HL-60 (cell line): ENCODE data around the gene PLCL2.

Experiments used
- GABPA ChIP-seq: IDR thresholded peaks from 2 replicates; pipeline ENCODE4 v1.6.1; 2012; ENCODE audit warnings: low read depth
- POLR2AphosphoS5 ChIP-seq: IDR thresholded peaks from 2 replicates; pipeline ENCODE4 v1.6.1; 2012; ENCODE audit warnings: low read depth
- SPI1 ChIP-seq: IDR thresholded peaks from 2 replicates; pipeline ENCODE4 v1.6.1; 2012; ENCODE audit warnings: low read depth, mild to moderate bottlenecking, borderline replicate concordance
- TF ChIP-seq, protein P1 (sequence below): IDR thresholded peaks from one replicate; pipeline ENCODE4 v1.5.1; 2011; ENCODE audit warnings: low read length, control low read depth, inconsistent platforms; ENCODE audit not compliant: insufficient read depth
- TF ChIP-seq, protein P2 (sequence below): IDR thresholded peaks from 2 replicates; pipeline ENCODE4 v1.6.1; 2012; ENCODE audit warnings: low read depth; ENCODE audit not compliant: insufficient replicate concordance

GRCh38 chr3:17013050-17013449 is 128.3 kb downstream of the PLCL2 start:
- TF ChIP-seq, protein P1, sequence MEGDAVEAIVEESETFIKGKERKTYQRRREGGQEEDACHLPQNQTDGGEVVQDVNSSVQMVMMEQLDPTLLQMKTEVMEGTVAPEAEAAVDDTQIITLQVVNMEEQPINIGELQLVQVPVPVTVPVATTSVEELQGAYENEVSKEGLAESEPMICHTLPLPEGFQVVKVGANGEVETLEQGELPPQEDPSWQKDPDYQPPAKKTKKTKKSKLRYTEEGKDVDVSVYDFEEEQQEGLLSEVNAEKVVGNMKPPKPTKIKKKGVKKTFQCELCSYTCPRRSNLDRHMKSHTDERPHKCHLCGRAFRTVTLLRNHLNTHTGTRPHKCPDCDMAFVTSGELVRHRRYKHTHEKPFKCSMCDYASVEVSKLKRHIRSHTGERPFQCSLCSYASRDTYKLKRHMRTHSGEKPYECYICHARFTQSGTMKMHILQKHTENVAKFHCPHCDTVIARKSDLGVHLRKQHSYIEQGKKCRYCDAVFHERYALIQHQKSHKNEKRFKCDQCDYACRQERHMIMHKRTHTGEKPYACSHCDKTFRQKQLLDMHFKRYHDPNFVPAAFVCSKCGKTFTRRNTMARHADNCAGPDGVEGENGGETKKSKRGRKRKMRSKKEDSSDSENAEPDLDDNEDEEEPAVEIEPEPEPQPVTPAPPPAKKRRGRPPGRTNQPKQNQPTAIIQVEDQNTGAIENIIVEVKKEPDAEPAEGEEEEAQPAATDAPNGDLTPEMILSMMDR, result no peak
- TF ChIP-seq POLR2AphosphoS5 (no peak), GABPA (no peak), SPI1 (no peak)
- TF ChIP-seq, protein P2, sequence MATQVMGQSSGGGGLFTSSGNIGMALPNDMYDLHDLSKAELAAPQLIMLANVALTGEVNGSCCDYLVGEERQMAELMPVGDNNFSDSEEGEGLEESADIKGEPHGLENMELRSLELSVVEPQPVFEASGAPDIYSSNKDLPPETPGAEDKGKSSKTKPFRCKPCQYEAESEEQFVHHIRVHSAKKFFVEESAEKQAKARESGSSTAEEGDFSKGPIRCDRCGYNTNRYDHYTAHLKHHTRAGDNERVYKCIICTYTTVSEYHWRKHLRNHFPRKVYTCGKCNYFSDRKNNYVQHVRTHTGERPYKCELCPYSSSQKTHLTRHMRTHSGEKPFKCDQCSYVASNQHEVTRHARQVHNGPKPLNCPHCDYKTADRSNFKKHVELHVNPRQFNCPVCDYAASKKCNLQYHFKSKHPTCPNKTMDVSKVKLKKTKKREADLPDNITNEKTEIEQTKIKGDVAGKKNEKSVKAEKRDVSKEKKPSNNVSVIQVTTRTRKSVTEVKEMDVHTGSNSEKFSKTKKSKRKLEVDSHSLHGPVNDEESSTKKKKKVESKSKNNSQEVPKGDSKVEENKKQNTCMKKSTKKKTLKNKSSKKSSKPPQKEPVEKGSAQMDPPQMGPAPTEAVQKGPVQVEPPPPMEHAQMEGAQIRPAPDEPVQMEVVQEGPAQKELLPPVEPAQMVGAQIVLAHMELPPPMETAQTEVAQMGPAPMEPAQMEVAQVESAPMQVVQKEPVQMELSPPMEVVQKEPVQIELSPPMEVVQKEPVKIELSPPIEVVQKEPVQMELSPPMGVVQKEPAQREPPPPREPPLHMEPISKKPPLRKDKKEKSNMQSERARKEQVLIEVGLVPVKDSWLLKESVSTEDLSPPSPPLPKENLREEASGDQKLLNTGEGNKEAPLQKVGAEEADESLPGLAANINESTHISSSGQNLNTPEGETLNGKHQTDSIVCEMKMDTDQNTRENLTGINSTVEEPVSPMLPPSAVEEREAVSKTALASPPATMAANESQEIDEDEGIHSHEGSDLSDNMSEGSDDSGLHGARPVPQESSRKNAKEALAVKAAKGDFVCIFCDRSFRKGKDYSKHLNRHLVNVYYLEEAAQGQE, result no peak
